Myocyte (in vitro differentiated cells): ENCODE data around the gene ALX4. TPM values are rescaled to one million over a fixed set of nuclear protein-coding genes. Genes with fewer than 3 reads are reported as not detected.

Source experiments
- total RNA-seq: library from RNA; depleted of rRNA; stranded (reverse); fragments of >200 nt; gene quantifications from 2 replicates; pipeline ENCODE4 v1.2.3, GENCODE V29; 2014

ALX4 gene
- total RNA-seq, 1 donor from 2014 or later, result not detected

Other genes starting within 250 kb of the ALX4 start
- gene ACCS, start 243.9 kb downstream of the ALX4 start, total RNA-seq, result 10.7 and 11.4 TPM in 2 replicates
- gene EXT2, start 214.5 kb downstream of the ALX4 start, total RNA-seq, result 55.7 and 66.3 TPM in 2 replicates